GM21529 (cell line): ENCODE results near the gene MC2R.
"Not testable (repeated sequence)": the region's sequence is repeated elsewhere in the genome, so short reads cannot be mapped to it uniquely, and the experiment has no call there.

ENCODE experiments used
- ATAC-seq: cut with Tn5 transposase; IDR thresholded peaks from one replicate; pipeline ENCODE4 v1.9.1; 2021; ENCODE audit not compliant: unreplicated experiment

MC2R gene

DNA sequence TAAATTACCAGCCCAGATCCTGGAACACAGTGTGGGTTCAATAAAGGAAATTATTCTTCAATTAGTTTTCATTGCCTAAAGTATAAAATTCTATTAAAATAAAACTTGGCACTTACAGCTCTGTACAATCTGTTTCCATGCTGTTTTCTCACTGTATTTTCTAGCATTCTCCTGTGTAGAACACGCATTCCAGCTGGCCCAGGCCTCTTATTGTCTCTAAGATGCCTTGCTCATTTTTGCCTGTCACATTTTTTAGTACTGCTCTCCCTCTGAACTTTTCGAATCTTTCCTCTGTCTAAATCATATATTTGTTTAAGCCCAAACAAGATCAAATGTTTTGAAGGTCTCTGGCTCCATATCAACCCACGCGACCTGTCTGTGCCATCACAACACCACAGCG lies 20.8 kb downstream of the MC2R start:
- ATAC-seq, result no peak

DNA sequence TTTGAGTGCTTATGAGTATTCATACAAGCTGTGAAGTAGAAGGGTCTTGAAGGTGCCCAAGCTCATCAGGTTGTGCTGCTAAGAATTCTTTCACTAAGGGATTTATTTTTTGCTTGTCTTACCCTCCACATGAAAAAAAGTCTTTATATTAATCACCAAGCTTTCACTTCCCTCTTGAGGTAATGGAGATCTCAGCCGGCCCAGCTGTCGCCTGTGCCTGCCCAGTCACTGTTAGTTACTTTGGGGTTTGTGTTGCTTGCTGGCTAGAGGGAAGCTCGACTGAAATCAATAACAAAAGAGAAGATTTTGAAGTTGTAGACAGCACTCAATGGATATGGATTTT lies 21.9 kb downstream of the MC2R start:
- ATAC-seq, result peak; percentile 99

DNA sequence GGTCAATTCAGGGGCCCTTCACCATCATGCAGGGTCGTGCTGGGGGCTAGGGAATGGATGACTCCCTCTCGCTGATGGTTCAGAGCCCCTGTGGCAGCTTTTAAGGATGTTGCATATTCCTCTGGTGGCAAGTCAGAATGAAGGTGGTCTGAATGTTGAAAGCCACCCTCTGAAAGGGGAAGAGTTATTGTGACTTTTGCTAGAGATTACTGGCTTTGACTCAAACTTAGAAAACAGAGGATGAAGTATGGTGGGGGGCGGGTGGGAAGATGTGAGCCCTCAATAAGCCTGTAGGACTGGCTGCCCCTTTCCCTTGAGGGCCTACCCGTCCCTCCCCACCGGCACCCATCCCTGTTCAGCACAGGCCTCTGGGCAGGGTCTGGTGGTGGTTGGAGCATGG lies 23.2 kb downstream of the MC2R start:
- no peak for ATAC-seq

DNA sequence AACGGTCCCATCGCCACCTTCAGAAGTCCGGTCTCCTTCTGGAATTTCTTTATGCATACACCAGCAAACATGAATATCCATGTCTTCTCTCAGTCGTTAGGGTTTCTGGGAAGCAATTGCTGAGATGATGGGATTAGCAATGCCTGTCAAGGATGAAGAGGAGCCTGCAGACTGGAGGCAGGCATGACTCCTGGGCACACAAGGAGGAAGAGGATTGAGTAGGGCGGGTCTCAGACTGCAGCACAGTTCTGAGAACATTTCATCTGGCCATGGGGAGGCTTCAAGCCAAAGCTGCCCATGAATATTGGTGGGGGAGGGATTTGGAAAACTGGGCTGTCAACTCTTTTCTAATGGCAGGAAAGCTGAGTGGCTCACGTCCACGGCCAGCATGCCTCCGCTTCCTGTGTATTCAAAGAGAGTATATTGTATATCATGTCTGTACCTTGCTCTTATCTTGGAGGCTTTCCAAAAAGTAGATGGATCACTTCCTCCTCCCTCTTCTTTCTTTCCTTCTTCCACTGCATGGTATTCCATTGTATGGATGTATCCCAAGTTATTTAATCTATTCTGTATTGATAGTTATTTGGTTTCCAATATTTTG lies 24.5 kb downstream of the MC2R start:
- ATAC-seq, result no peak

DNA sequence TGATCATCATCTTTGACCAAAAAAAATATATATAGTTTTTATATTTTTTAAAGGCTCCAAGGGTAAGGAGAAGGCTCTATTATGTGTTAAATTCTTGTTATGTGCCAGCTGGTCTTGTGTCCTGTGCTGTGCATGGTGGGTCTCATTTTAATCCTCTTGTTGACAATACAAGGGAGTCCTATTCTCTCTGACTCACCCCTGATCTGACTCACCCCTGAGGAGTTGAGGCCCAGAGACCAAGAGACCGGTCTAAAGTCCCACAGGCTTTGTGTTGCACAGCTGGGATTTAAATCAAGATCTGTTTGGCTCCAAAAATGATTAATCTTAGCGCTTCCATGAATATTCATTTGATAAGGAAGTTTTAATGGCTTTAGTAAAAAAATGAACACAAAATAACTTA lies 25.7 kb downstream of the MC2R start:
- no peak for ATAC-seq

DNA sequence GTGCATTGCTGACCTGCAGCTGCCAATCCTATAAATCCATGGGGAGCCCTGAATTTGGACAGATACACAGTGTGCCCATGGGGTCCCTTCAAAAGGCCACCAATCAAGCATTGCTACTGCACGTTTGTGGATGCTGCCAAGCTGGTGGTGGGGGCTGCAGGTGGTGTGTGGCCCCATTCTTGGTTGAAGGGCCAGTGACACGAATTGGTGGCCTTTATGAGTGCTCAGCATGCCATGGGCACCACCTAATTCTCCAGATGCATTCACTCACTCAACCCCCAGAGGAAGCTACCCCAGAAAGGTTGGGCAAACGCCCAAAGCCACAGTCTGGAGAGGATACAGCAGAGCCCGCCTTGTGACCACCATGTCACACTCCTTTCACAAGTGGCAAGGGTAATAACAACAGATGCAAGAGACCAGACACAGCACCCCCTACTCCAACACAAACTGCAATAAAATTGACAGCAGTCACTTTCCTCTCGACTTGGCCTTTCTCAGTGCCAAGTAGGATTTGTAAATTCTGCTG lies 27.1 kb downstream of the MC2R start:
- ATAC-seq, result no peak

DNA sequence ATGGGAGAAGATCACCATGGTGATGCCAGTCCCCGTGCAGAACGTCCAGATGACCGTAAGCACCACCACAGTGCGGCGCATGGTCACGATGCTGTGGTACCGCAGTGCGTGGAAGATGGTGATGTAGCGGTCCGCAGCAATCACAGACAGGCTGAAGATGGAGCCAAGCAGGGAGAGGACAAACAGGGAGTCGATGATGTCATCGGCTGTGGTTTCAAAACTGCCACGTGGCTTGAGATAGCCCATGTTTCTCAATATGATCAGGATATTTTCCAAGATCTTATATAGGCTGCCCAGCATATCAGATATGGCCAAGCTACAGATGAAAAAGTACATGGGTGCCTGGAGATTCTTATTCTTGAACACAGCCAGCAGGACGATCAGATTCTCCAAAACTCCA lies 30.3 kb downstream of the MC2R start:
- no peak for ATAC-seq

DNA sequence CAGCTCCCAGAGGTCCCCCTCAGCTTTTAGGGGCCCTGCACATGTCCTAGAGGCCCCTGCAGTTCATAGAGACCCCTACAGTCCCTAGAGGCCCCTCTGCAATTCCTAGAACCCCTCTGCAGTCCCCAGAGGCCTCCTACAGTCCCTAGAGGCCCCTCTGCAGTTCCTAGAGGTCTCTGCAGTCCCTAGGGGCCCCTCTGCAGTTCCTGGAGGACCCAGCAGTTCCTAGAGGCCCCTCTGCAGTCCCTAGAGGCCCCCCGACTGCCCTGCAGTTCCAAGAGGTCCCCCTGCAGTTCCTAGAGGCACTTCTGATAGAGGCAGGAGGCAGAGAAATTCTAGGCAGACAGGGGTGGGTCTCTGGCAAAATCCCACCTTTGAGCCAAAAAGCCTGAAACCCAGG lies 35.4 kb downstream of the MC2R start:
- ATAC-seq, result no peak

DNA sequence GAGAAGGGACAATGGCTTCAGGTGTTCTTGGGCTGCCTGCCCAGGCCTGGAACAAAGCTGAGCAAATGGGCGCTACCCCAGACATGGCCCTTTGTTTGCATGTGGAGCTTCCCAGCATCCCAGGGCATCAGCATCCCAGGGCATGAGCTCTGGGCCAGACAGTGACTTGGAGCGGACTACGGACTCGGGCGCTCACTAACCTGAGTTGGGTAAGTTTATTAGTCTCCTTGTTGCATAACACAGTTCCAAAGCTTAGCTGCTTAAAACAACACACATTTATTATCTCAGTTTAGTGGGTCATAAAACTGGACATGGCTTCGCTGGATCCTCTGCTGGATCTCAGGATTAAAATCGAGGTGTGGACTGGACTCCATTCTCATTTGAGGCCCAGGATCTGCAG lies 35.8 kb downstream of the MC2R start:
- no peak for ATAC-seq

DNA sequence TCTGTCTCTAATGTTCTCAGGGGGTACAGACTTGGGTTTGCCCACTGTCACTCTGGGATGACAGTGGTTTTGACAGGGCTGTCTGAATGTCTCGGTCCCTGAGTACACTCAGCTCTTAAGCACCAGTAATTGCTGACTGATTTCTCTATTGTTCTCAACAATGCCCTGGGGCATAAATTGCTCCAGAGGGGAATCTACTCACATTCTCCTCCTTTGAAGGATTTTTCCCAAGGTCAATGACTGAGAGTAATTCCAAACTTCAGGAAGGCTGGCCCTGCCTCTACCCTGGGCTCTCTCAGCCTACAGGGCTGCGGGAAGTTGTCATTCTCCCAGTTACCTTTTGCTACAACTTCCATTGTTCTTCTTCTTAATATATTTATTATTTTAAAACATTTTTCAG lies 36.5 kb downstream of the MC2R start:
- ATAC-seq, result no peak

DNA sequence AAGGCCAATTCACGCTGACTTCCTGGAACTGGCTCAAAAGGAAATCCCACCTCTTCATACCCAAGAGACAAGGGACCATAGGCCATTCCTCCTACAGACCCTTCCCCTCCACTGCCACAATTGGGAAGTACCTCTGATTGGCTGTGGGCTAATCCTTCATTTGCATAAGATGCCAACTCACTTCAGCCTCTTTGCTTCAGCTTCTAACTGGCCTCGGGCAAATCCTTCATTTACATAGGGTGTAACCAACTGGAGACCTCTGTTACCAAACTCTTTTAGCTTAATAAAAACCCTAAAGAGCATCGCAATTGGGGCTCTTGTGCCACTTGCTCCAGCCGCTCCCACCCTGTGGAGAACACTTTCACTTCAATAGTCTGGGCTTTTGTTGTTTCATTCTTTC lies 38.2 kb downstream of the MC2R start:
- no peak for ATAC-seq

DNA sequence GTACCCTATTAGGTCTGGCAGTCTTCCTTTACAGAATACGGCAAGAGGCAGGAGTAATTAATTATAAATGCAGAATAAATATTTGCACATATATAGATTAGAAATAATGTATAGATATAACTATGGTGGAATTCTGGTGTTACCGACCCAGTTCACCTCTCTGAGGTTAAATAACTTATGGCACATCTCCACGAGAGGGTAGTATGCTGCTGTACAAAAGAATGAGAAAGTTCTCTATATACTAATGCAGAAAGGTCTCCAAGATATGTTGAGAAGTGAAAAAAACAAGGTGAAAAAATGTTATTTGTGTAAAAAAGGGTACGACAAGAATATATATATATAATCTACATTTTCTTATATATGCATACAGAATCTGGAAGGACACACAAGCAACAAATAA lies 40.8 kb downstream of the MC2R start:
- ATAC-seq, result no peak

DNA sequence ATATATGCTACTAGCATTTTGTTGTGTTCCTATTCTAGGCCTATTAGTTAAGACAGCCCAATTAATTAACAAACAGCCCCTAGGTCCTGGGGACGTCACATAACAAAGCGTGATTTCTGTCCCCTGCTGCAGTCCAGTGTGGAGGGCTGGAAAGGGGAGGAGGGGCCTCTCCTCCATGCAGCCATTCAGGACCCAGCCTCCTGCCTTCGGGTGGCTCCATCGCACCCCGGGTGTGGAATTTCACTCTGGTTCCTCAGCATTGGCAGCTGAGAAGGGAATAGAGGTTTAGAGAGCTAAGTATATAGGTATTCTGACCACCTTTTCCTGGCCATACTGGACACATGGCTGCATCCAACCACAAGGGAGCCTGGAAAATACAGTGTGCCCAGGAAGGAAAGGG lies 42.4 kb downstream of the MC2R start:
- no peak for ATAC-seq

DNA sequence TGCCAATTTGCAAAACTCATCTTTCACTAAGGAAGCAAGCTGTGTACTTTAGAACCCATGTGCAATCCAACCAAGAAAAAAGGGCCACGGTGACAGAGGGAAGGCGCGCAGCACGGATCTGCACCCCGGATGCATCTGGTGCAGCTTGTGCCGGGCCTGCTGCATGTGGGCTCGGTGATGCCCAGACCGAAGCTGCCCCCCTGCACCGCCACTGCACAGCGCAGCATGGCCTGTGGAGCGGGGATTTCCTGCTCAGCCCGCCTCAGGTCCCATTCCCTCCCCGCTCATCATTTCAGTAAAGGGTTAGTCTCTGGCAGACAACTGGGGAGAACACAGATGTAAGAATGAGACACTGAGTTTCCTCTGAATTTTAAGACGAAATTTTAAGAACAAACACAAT lies 43.0 kb downstream of the MC2R start:
- no peak for ATAC-seq

DNA sequence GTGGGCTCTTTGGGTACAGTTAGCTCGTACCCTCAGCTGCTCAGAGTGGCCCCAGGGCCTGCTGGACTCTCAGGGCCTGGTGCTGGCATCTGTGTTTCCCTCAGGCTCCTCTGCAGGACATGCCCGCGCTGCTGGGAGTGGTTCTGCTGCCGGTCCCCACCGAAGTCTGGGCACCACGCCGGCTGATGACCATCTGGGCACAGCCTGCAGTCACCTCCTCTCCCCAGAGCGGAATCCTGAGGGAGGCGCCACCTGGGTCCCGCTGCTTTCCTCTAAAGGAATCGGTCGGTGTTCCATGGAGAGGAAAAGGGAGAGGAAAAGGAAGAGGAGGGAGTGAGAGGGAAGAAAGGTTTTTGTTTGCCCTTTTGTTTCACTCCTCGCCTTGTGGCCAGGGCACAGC lies 43.6 kb downstream of the MC2R start:
- ATAC-seq, result no peak

DNA sequence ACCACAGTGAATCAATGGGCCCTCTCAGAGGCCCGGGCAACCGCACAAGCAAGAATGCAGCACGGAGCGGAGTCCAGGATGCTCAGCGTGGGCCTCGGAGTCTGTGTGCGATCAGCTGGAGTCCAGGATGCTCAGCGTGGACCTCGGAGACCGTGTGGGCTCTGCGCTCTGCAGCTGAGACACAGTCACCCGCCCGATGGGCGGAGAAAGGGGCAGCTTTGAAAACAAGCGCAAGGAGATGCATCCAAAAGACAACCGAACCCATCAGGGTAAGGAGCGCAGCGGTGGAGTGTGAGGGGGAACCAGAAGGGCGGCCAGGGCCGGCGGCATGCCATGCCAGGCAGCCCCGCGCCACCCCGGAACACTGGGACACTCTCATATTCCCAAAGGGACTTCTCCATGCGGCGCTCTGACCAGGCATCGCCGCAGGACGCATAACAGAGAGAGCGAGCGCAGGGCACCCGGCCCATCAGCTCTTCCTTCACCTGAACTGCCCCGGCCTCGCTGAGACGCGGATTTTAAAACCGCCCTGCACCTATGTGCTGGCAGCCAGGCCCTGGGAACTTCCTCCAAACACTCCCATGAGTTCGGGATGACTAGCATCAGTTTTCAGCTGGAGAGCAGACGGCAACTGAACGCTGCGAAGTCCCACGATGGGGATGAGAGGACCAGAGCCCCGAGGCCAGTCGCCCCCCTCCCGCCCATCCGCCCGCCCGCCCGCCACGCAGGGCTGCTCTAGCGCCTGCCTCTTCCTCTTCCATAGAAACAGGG lies 46.6 kb downstream of the MC2R start:
- ATAC-seq, result no peak

DNA sequence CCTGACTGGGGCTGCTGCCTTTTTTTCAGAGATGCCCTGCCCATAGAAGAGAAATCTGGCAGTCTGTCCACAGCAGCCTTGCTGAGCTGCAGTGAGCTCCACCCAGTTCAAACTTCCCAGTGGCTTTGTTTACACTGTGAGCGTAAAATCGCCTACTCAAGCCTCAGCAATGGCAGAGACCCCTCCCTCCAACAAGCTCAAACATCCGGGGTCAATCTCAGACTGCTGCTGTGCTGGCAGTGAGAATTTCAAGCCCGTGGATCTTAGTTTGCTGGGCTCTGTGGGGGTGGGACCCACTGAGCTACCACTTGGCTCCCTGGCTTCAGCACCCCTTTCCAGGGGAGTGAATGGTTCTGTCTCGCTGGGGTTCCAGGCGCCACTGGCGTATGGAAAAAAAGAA lies 52.4 kb downstream of the MC2R start:
- not testable (repeated sequence) for ATAC-seq

DNA sequence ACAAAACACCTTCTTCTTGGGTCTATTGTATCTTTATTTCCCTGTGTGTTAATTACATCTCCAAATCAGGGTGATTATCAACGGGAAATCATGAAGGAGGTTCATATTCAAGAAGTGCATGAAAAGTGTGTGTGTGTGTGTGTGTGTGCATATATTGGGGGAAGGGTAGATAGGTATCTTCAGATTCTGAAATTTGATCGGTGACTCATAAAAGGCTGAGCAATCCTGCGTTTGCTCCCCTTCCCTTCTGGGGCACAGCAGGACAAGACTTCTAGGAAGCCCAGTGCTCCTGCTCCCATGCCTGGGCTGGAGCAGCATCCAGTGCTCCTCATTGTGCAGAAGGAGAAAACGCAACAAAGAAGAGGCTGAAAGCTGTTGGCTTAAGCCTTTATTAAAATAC lies 65.5 kb downstream of the MC2R start:
- ATAC-seq, result no peak

DNA sequence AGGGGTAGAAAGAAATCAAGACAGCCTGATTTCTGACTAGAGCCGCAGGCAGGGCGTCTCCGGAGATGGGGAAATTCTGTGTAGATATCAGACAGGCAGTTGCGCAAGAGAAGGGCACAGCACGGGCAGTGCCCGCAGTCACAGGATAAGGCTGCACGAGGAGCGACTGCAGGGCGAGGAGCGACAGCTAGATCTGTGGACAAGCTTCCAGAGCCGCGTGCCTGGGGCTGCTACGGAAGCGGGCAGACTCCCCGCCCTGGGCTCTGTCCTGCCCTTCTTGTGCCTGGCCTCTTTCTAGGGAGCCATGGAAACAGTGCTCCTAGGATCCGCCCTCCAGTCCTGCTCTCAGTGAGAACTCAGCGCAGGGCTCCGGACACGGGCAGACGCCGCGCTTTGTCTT lies 78.8 kb downstream of the MC2R start:
- no peak for ATAC-seq

DNA sequence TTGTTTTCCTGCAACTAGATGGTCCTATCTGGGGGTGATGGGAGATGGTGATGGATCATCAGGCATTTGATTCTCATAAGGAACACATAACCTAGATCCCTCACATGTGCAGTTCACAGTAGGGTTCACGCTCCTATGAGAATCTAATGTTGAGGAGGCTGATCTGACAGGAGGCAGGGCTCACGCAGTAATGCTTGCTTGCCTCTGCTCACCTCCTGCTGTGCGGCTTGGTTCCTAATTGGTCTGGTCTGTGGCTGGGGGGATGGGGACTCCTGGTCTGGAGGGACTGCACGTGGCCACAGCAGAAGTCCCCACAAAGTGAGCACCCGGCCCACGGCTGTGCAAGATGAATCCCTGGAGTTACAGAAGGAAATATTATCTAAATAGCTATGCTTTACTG lies 80.1 kb downstream of the MC2R start:
- no peak for ATAC-seq

DNA sequence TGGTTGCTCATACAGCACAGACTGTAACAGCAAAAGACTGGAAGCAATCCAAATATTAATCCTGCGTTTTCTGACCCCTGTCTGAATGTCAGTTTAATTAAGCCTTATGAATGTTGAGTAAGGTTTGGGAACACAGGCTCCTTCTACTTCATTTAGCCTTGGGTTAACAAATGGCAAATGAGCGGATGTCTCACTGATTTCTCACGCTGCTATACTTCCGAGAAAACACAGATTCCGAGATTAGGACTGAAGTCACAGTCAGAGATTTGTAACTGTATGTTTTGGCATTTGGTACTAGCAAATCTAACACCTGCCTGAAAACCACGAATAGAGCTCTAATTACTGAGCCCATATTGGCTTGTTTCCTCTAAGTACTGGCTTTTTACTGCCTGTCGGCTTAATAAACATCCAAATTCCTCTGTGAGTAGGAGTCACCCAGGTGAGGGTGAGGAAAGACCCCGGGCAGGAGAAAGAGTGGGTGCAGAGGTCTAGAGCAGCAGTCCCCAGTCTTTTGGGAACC lies 80.8 kb downstream of the MC2R start:
- ATAC-seq, result no peak
